Panc1 (cell line): ENCODE measurements around the gene NEB. TPM values are rescaled to one million over a fixed set of nuclear protein-coding genes. Genes with fewer than 3 reads are reported as not detected.

ENCODE experiments used
- ATAC-seq: fragments of 200-7000 bp; cut with Tn5 transposase; 2 replicates; pipeline ENCODE4 v1.9.1; 2020; ENCODE audit warnings: mild to moderate bottlenecking, moderate library complexity
- BruUV-seq: library from RNA; stranded (reverse); fragments of 400-500 nt; replicated peaks from 2 replicates; lab custom pipeline; 2021; lab: Mats Ljungman, UMichigan
- CTCF ChIA-PET: fragments of 300-600 bp; sonication (Branson Sonifier 250); formaldehyde crosslinking; loops from one replicate; lab custom pipeline; 2022; ENCODE audit warnings: antibody characterized with exemption; lab: Charles Lee
- POLR2A ChIA-PET: fragments of 300-600 bp; sonication (Branson Sonifier 250); formaldehyde crosslinking; loops from one replicate; lab custom pipeline; 2022; ENCODE audit warnings: antibody characterized with exemption; lab: Charles Lee
- DNase-seq: peaks from one replicate; pipeline ENCODE4 v3.0.0-alpha.2; 2010; ENCODE audit warnings: low read depth, low spot score
- H3K27ac ChIP-seq: 2 replicates; pipeline ENCODE4 v1.5.1; 2011; ENCODE audit warnings: mild to moderate bottlenecking, low read length, inconsistent platforms
- H3K27me3 ChIP-seq: fragments of 200-500 bp; sonication (Bioruptor generic); 2 replicates; pipeline ENCODE4 v1.6.0; 2014; ENCODE audit warnings: low read length, inconsistent platforms; ENCODE audit not compliant: control insufficient read depth, insufficient read depth
- H3K36me3 ChIP-seq: fragments of 200-500 bp; sonication (Bioruptor generic); 2 replicates; pipeline ENCODE4 v1.5.1; 2014; ENCODE audit warnings: inconsistent platforms, mild to moderate bottlenecking, low read length, moderate library complexity; ENCODE audit not compliant: control insufficient read depth, insufficient read depth
- H3K4me1 ChIP-seq: 2 replicates; pipeline ENCODE4 v1.5.1; 2011; ENCODE audit warnings: inconsistent platforms, mild to moderate bottlenecking, low read length, moderate library complexity; ENCODE audit not compliant: control insufficient read depth, insufficient read depth
- H3K4me3 ChIP-seq, 2 experiments: 2 replicates each; pipeline ENCODE4 v1.5.1; 2011 to 2012; ENCODE audit warnings: low read depth in 2 of 2, low read length in 2 of 2, mild to moderate bottlenecking in 2 of 2, inconsistent platforms in 1 of 2, moderate library complexity in 1 of 2
- H3K9me3 ChIP-seq: fragments of 200-500 bp; sonication (Bioruptor generic); 2 replicates; pipeline ENCODE4 v1.5.1; 2014; ENCODE audit warnings: low read depth, mild to moderate bottlenecking, inconsistent platforms, low read length, moderate library complexity; ENCODE audit not compliant: control insufficient read depth, insufficient read depth
- POLR2AphosphoS5 ChIP-seq: IDR thresholded peaks from 2 replicates; pipeline ENCODE4 v1.6.1; 2012; ENCODE audit warnings: mild to moderate bottlenecking, low read depth, low read length, moderate library complexity
- SIN3A ChIP-seq: IDR thresholded peaks from 2 replicates; pipeline ENCODE4 v1.6.1; 2012; ENCODE audit warnings: low read depth, mild to moderate bottlenecking, low read length, moderate library complexity, borderline replicate concordance; ENCODE audit not compliant: insufficient read depth
- TCF7L2 ChIP-seq: IDR thresholded peaks from 2 replicates; pipeline ENCODE4 v1.6.1; 2011; ENCODE audit warnings: mild to moderate bottlenecking, low read depth, low read length, inconsistent platforms
- in situ Hi-C: cut with HindIII; loops from 2 replicates; pipeline ENCODE4 v1.10.0; 2016; ENCODE audit warnings: low sequenced_read_pairs, low pct_unique_long_range_greater_than_20kb
- intact Hi-C: fragments of 100-400 bp; cut with micrococcal nuclease; formaldehyde crosslinking; loops from one replicate; pipeline ENCODE4 v1.10.0; 2022; ENCODE audit not compliant: unreplicated experiment
- total RNA-seq: library from RNA; stranded (reverse); gene quantifications from one replicate; pipeline ENCODE4 v1.2.1, GENCODE V29; 2021; ENCODE audit not compliant: unreplicated experiment
- TF ChIP-seq, protein P1 (sequence below), 2 experiments: IDR thresholded peaks; 2 replicates each; pipeline ENCODE4 v1.6.1; 2011 to 2012; ENCODE audit warnings: low read depth in 2 of 2, control low read depth in 1 of 2, low read length in 1 of 2, mild to moderate bottlenecking in 1 of 2, moderate library complexity in 1 of 2; ENCODE audit not compliant: insufficient read depth in 1 of 2
- TF ChIP-seq, protein P2 (sequence below): fragments of 450-650 bp; IDR thresholded peaks from 2 replicates; pipeline ENCODE4 v1.5.1; 2017; ENCODE audit warnings: mild to moderate bottlenecking

Gene NEB
- total RNA-seq, 1 experiment from 2014 or later, result 0.10 TPM

DNA sequence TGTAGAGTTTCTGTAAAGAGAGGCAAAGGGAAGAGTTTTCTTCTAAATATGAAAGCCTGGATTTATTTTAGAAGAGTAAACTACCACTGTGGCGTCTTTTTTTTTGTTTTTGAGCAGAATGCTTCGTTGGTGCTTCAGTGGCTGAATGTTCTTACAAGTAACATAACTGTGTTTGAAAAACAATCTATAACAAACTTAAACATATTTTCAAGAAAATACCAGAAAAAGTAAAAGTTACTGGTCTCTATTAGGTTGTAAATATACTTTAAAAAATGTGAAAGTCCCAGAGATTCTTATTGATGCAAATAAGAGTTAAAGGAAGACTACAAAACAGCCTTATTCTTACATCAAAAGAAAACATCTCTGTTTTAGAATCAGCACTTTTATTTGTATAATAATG is 76.2 kb downstream of the NEB start:
- Histone ChIP-seq H3K9me3 (no peaks in the 10 kb centered on the region), H3K27ac (no peak overlapping the region), H3K4me1 (no peaks in the 10 kb centered on the region), H3K36me3 (no peaks in the 10 kb centered on the region), H3K27me3 (peaks cover 8% of the 10 kb centered on the region; the same call in 1 of the 2 replicates), H3K4me3 (no peak overlapping the region)
- TF ChIP-seq TCF7L2 (no peak), SIN3A (no peak), POLR2AphosphoS5 (no peak)
- TF ChIP-seq, protein P1, sequence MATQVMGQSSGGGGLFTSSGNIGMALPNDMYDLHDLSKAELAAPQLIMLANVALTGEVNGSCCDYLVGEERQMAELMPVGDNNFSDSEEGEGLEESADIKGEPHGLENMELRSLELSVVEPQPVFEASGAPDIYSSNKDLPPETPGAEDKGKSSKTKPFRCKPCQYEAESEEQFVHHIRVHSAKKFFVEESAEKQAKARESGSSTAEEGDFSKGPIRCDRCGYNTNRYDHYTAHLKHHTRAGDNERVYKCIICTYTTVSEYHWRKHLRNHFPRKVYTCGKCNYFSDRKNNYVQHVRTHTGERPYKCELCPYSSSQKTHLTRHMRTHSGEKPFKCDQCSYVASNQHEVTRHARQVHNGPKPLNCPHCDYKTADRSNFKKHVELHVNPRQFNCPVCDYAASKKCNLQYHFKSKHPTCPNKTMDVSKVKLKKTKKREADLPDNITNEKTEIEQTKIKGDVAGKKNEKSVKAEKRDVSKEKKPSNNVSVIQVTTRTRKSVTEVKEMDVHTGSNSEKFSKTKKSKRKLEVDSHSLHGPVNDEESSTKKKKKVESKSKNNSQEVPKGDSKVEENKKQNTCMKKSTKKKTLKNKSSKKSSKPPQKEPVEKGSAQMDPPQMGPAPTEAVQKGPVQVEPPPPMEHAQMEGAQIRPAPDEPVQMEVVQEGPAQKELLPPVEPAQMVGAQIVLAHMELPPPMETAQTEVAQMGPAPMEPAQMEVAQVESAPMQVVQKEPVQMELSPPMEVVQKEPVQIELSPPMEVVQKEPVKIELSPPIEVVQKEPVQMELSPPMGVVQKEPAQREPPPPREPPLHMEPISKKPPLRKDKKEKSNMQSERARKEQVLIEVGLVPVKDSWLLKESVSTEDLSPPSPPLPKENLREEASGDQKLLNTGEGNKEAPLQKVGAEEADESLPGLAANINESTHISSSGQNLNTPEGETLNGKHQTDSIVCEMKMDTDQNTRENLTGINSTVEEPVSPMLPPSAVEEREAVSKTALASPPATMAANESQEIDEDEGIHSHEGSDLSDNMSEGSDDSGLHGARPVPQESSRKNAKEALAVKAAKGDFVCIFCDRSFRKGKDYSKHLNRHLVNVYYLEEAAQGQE (IDR thresholded peaks at IDR 0.05; ENCODE audit: insufficient read depth in 1 of 2, low read depth in 2 of 2, low read length in 1 of 2), result no peak
- TF ChIP-seq, protein P2, sequence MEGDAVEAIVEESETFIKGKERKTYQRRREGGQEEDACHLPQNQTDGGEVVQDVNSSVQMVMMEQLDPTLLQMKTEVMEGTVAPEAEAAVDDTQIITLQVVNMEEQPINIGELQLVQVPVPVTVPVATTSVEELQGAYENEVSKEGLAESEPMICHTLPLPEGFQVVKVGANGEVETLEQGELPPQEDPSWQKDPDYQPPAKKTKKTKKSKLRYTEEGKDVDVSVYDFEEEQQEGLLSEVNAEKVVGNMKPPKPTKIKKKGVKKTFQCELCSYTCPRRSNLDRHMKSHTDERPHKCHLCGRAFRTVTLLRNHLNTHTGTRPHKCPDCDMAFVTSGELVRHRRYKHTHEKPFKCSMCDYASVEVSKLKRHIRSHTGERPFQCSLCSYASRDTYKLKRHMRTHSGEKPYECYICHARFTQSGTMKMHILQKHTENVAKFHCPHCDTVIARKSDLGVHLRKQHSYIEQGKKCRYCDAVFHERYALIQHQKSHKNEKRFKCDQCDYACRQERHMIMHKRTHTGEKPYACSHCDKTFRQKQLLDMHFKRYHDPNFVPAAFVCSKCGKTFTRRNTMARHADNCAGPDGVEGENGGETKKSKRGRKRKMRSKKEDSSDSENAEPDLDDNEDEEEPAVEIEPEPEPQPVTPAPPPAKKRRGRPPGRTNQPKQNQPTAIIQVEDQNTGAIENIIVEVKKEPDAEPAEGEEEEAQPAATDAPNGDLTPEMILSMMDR, result no peak
- POLR2A ChIA-PET, result no interaction called here
- ATAC-seq (no peak), DNase-seq (no peak)
- in situ Hi-C loops, result no loop called here
- CTCF ChIA-PET, result no interaction called here
- intact Hi-C loops, result no loop called here
- no TSS peak for BruUV-seq

DNA sequence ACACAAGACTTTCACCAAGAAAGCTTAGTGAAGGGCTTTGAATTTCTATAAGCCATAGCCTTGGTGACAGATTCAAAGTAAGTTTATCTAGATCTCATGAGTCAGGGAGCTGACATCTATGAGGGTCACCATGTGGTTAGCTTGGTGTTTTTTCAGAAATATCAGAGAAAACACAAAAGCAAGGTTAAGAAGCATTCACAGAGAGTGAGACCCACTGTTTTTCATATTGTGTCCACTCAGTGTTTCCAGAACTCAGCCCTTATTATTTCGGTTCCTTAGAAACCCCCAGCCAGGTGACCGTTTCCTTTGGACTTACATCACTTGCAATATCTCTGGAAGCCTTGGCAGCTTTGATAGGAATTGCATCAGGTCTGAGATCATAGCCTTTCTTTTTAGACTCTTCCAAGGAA is 76.6 kb downstream of the NEB start:
- Histone ChIP-seq H3K4me1 (no peaks in the 10 kb centered on the region), H3K36me3 (no peaks in the 10 kb centered on the region), H3K9me3 (no peaks in the 10 kb centered on the region), H3K4me3 (no peak overlapping the region), H3K27ac (no peak overlapping the region), H3K27me3 (peaks cover 12% of the 10 kb centered on the region; the same call in 1 of the 2 replicates)
- TF ChIP-seq POLR2AphosphoS5, result no peak
- TF ChIP-seq, protein P2, result no peak
- TF ChIP-seq SIN3A, result no peak
- TF ChIP-seq, protein P1 (IDR thresholded peaks at IDR 0.05; ENCODE audit: insufficient read depth in 1 of 2, low read depth in 2 of 2, low read length in 1 of 2), result no peak
- no peak for TF ChIP-seq TCF7L2
- in situ Hi-C loops, result no loop called here
- no TSS peak for BruUV-seq
- POLR2A ChIA-PET, result no interaction called here
- CTCF ChIA-PET, result no interaction called here
- no peak for DNase-seq
- ATAC-seq, result no peak
- intact Hi-C loops, result no loop called here
